NCI-H2081 (cell line): ENCODE results near the gene NOM1.

Experiments
- DNase-seq, 2 experiments: peaks; one replicate each; lab custom pipeline; 2025; lab: John Stamatoyannopoulos, UW

Gene NOM1

DNA sequence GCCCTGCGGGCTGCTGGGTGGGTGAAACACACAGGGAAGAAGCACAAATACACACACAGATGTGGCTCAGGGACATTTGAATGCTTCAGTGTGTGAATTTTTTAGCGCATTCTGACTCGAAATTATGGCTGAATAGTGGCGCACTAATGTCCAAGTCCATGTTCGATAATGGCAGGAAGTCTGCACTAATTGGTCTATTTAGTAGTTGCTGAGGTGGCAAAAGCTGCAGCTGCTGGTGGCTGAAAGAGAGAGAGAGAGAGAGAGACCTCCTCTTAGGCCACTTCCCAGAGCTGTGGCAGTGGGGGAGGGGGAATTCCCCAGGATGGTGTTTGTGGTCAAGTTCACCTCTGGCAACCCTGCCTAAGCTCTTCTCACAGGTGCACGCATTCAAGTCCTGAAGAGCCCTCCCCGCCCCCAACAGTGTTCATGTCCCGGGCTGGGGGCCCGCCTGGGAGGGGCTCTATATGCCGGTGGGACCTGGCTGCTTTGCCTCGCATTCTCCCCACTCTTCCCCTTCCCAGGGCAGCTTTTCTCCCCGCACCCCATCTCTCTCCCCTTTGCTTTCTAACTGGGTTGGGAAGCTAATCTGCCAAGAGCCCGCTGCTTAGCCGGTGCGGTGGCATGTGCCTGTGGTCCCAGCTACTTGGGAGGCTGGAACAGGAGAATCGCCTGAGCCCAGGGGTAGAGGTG lies 67.0 kb downstream of the NOM1 start:
- DNase-seq, result peak; percentile 28 to 51

DNA sequence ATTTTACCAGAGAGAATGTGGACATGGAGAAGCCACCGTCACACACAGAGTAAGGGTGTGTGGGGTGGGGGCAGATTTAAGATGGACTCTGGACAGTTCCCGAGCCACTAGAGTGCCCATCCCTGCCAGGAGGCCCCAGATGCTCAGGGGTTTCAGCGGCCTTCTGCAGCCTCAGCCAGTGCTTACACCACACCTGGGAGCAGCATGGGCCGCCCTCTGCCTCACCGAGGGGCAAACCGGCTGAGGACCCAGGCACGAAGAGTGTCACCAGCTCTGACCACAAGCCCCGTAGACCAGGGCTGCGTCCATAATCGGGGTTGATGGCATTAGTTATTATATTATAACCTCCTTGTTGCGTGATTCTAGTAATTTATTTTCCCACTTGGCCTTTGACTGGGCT lies 67.6 kb downstream of the NOM1 start:
- DNase-seq, result no peak

DNA sequence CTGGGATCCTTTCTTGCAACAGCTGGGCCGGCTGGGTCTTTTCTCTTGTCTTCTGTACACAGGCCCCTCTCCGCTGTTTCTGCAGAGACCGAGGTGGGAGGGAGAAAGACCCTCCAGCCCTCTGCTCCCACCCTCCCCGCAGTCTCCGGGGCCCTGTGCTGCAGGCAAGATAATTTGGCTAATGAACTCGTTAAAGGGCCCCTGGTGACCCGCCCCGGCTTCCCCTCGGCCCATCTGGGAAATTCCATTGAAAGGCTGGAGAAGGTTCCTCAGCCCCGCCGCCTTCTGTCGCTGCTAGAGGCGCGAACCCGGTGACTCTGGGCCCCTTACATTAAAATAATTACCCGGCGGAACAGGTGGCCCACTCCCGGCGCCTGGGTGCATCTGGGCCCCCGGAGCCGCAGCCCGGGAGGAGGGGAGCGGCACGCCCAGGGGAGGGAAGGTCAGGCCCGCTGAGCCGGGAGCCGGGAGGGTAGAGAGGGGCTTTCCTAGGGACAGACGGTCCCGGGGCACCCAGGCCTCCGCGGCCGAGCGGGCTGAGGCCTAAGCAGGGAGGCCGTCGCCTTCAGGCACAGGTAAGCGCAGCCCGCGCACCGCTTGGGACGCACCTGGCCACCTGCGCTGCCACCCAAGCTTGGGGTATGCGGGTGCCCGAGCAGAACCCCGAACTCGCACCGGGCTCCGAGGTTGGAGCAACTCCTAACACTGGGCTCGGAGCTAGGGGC lies 68.3 kb downstream of the NOM1 start:
- no peak for DNase-seq

DNA sequence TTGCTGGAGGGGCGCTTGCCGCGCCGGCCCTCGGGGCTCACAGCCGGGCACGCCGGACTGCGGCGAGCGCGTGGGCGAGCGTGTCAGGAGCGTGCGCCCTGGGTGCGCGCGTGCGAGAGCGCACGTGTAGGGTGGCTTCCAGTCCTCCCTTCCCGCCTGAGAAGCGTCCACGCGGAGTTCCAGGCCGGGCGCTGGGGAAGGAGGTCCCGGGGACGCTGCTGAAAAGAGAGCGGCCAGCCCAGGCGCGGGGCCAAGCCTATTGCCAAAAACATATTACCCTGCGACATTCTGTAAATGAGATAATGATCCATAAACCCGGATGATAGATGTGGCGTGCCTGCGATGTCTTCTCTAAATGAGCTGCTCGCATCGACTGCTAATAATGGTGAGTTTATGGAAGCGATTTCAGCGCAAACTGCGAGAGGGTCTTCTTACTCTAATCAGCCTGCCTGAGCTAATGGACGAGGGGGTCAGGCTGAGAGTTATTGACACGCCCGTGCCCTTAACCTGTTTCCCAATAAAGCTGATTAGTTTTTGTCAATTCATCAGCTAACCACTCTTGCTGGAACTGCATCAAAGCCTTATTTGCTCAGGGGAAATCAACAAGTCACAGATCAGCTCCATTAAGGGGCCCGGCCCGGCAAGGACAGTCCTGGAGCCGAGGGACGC lies 69.0 kb downstream of the NOM1 start:
- no peak for DNase-seq

DNA sequence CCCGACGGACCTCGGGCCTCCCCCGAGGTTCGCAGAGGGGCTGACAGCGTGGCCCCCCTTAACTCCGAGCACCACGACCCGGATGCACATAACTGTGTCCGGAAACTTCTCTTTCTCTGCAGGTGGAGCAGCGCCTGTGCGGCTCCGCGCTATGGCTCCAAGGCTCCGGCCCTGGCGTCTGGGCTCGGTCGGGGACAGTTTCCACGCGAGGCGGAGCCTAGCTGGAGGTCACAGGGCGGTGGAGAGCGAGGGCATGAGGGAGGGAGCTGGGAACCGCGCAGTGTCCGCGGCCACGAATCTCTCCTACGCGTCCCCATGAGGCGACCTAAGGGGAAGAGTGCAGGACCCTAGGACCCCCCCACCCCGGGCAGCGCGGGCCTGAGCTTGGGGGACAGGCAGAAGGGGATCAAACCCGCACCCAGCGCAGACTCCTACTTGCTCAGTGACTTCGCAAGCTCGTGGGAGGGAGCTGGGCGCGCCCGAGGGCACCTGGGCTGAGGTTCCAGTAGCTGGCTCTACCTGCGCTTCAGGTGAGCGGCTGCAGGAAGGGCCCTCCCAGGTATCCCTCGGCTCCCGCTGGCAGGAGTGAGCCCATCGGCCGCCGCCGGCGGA lies 69.6 kb downstream of the NOM1 start:
- DNase-seq, result no peak

DNA sequence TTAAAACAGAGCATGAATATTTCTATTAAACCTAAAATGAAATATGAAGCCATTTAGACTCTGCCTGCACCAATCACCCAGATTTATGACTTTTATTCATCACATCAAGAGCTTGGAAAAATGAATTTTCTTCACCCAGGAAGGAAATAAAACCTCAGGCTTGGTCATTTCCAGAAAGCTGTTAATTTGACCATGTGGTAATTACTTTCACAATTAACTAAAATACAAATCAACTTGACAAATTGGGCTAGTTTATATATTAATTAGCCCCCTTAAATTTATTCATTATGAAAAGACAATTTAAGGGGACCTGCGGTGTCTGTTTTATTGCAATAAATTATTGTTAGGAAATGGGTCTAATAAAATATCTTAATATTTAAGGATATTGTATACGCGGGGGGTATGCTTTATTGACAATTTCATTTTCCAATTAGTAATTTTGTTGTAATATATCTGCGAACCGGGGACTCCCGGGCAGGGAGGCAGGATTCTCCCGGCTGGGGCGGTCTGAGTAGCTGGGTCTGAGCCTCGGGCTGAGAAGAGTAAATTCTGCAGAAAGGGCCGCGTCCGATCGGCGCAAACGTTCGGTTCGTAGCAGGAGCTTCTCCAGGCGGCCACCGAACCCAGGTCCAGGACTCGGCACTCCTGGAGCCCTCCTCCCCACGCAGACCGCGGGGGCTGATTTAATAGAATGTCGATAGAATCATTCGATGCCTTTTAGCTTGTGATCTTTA lies 70.4 kb downstream of the NOM1 start:
- DNase-seq, result no peak

DNA sequence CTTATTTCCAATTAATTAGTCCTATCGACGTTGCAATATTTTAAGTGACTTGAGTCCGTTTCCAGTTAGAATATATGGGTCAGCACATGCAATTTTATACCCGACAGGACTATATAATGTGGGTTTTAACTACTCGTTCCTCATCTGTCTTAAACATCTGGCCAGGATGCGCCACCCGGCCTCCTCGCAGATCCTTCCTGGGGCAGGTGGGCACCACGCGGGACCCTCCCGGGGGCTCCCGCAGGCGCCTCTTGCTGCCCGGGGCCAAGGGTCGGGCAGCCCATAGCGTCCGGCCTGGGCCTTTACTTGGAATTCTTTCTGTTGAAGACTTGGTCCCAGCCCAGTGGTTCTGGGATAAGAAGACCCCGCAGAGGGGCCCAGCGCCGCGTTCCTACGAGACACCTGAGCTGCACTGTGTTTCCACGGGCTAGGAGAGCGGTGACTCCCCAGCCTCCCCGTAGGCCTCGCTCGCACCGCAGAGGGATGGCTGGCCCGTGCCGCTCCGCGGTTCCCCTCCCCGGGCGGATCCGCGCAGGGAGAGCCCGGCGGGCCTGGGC lies 71.1 kb downstream of the NOM1 start:
- no peak for DNase-seq

DNA sequence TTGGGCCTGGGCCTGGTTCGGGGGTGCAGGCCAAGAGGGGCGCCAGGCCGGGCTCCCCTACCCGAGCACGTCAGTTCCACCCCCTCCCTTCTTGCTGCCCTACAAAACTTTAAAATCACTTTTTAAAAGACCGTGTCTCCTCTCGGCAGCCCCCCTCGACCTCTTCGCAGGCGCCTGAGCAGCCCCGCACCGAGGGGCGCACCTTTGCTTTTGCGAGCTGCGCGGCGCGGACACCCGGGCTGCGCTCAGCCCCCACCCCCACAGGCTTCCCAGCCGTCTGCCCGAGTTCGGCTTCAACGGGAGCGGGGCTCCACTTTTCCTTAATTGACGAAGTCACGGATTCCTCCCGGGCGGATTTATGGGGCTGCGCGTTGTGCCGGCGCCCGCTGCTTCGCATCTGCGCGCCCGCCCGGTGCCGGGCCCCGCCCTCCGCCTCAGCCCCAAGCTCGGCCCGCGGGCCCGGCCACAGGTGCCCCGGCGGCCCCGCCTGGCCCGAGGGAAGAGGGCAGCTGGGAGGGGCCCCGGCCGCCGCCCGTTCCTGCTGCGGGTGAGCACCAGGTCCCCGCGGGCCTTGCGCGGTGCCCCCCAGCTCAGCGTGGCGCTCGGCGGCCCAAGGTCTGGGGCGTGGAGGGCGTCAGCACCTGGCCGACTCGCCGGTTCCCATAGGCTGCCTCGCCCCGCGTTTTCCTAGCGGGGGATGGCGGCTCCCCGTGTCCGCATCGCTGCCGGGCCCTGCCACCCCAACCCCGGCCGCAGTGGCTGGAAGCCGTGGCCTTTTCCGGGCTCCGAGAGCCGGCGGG lies 71.8 kb downstream of the NOM1 start:
- DNase-seq, result no peak

DNA sequence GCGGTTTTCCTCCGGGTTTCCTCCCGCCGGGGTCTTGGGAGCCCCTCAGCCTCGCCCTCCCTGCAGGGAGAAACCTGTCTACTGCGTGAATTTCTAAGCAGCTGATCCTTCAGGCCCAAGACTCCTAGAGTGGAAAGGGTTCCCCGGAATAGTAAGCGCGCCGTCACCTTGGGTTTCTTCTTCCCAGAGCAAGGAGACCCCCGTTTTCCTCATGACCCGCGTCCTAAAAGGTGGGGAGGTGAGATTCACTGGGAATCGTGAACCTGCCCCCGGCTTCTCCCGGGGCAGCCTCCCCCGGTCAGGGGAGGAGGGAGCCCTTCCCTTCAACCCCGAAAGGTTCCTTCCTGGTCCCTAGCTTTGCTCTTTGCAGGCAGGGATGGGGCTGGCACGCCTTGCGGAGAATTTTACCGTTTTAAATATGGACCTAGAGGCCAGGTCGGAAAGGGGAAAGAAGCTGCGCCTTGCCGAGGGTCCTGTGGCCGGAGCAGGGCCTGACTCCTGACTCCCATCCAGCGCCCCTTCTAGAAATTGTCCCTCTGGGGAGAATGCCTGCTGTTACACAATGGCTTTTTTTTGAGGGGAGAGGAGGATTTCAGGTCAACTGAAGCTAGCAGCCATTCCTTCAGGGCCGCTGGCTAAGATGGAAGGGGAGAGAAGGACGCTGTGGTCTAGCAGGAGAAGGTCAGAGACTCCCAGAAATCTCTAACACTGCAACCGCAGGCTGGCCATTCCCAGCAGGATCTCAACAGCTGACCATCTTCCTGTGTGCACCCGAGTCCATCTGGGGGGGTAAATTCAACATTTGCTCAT lies 72.6 kb downstream of the NOM1 start:
- no peak for DNase-seq
